Regular cardiac myocyte (primary cell): Measurements from ENCODE around the gene TANK. TPM values are rescaled to one million over a fixed set of nuclear protein-coding genes. Genes with fewer than 3 reads are reported as not detected.

Source experiments
- total RNA-seq: library from RNA; depleted of rRNA; stranded (reverse); fragments of >200 nt; gene quantifications from 2 replicates; pipeline ENCODE4 v1.2.3, GENCODE V29; 2014

TANK gene
- 69.6 and 82.6 TPM in 2 replicates for total RNA-seq

GRCh38 chr2:161160226-161161073, at the start of gene TANK:
Gene TANK, plus strand, starts transcription at chr2:161160428. Its CDS starts 19,235 bp downstream, at chr2:161179663.

Other genes with a start within 250 kb of the TANK start
- gene PSMD14, start 148.0 kb downstream of the TANK start, total RNA-seq, result 101 and 150 TPM in 2 replicates